B cell (primary cell): ENCODE measurements around the gene UNC5C. TPM values are rescaled to one million over a fixed set of nuclear protein-coding genes. Genes with fewer than 3 reads are reported as not detected.

Experiments
- ATAC-seq: fragments of 200-7000 bp; cut with Tn5 transposase; one replicate; pipeline ENCODE4 v1.10.0; 2021; ENCODE audit warnings: low read depth, mild to moderate bottlenecking, moderate number of reproducible peaks, moderate library complexity
- CTCF ChIA-PET: fragments of 350-600 bp; sonication (Branson Sonifier 250); formaldehyde crosslinking; loops from one replicate; lab custom pipeline; 2021; ENCODE audit warnings: antibody characterized with exemption, inconsistent platforms; lab: Charles Lee
- POLR2A ChIA-PET: fragments of 350-600 bp; sonication (Branson Sonifier 250); formaldehyde crosslinking; loops from one replicate; lab custom pipeline; 2021; ENCODE audit warnings: antibody characterized with exemption; lab: Charles Lee
- DNase-seq: peaks from one replicate; pipeline ENCODE4 v3.0.0; 2013
- H2AFZ ChIP-seq: 2 replicates; pipeline ENCODE4 v1.6.1; 2012; ENCODE audit warnings: mild to moderate bottlenecking, low read depth, low read length; ENCODE audit not compliant: insufficient read depth, poor library complexity, severe bottlenecking
- H3K27ac ChIP-seq, 2 donors: 1 replicate in 1 of 2; 2 replicates in 1 of 2; pipeline ENCODE4 v1.5.1; 2012 to 2013; ENCODE audit warnings: low read length in 2 of 2, mild to moderate bottlenecking in 2 of 2, moderate library complexity in 1 of 2
- H3K27me3 ChIP-seq, 4 experiments: fragments of 200-600 bp in 1 of 4; sonication (generic) in 1 of 4; replicated peaks in 1 of 4; 1 replicate in 2 of 4; 2 replicates in 2 of 4; pipeline versions ENCODE4 v1.6.1 to v1.7.0; 2013 to 2016; ENCODE audit warnings: low read length in 3 of 4, mild to moderate bottlenecking in 2 of 4, mixed read lengths in 1 of 4, moderate library complexity in 1 of 4; ENCODE audit not compliant: insufficient read depth in 4 of 4, control insufficient read depth in 3 of 4; ENCODE audit errors: control extremely low read depth in 1 of 4
- H3K36me3 ChIP-seq, 2 experiments: replicated peaks in 1 of 2; 1 replicate in 1 of 2; 2 replicates in 1 of 2; pipeline versions ENCODE4 v1.6.1 to v1.7.1; 2013; ENCODE audit warnings: low read length in 1 of 2; ENCODE audit not compliant: insufficient read depth in 2 of 2, control insufficient read depth in 1 of 2; ENCODE audit errors: control extremely low read depth in 1 of 2, extremely low read depth in 1 of 2
- H3K4me1 ChIP-seq, 2 donors: fragments of 200-600 bp in 1 of 2; sonication (generic) in 1 of 2; 1 replicate in 1 of 2; 2 replicates in 1 of 2; pipeline versions ENCODE4 v1.5.1 to v1.6.1; 2013 to 2017; ENCODE audit warnings: low read length in 2 of 2; ENCODE audit not compliant: control insufficient read depth in 2 of 2, insufficient read depth in 2 of 2
- H3K4me2 ChIP-seq: replicated peaks from 2 replicates; pipeline ENCODE3; 2012; ENCODE audit warnings: mild to moderate bottlenecking, low read depth, low read length; ENCODE audit not compliant: poor library complexity, severe bottlenecking
- H3K4me3 ChIP-seq, 5 experiments: fragments of 200-600 bp in 1 of 5; sonication (generic) in 1 of 5; 1 replicate in 3 of 5; 2 replicates in 2 of 5; pipeline versions ENCODE4 v1.5.1 to v1.7.0; 2011 to 2016; ENCODE audit warnings: low read length in 4 of 5, mild to moderate bottlenecking in 4 of 5, low read depth in 2 of 5, control low read depth in 1 of 5, moderate library complexity in 1 of 5; ENCODE audit not compliant: insufficient read depth in 1 of 5; ENCODE audit errors: control extremely low read depth in 1 of 5, extremely low read depth in 1 of 5
- H3K79me2 ChIP-seq: fragments of 200-600 bp; sonication (generic); one replicate; pipeline ENCODE4 v1.6.0; 2016; ENCODE audit warnings: low read length; ENCODE audit not compliant: control insufficient read depth, insufficient read depth
- H3K9ac ChIP-seq: fragments of 200-600 bp; sonication (generic); 2 replicates; pipeline ENCODE4 v1.6.1; 2017; ENCODE audit warnings: mild to moderate bottlenecking, low read length, moderate library complexity
- H3K9me3 ChIP-seq, 3 donors: one replicate each; pipeline versions ENCODE4 v1.6.1 to v1.7.1; 2013; ENCODE audit warnings: low read length in 2 of 3; ENCODE audit not compliant: control insufficient read depth in 2 of 3, insufficient read depth in 1 of 3; ENCODE audit errors: control extremely low read depth in 1 of 3
- H4K20me1 ChIP-seq: 2 replicates; pipeline ENCODE4 v1.6.0; 2012; ENCODE audit warnings: mild to moderate bottlenecking, low read length; ENCODE audit not compliant: insufficient read depth, control insufficient read depth, poor library complexity, severe bottlenecking
- H3K27ac Mint-ChIP-seq: one replicate; pipeline ENCODE4 v1.8.0; 2021; ENCODE audit warnings: mixed read lengths
- H3K27me3 Mint-ChIP-seq: one replicate; pipeline ENCODE4 v1.8.0; 2021; ENCODE audit warnings: mixed read lengths
- H3K4me1 Mint-ChIP-seq: one replicate; pipeline ENCODE4 v1.8.0; 2021; ENCODE audit warnings: mixed read lengths
- H3K4me3 Mint-ChIP-seq: one replicate; pipeline ENCODE4 v1.8.0; 2021; ENCODE audit warnings: mixed read lengths
- H3K9me3 Mint-ChIP-seq: one replicate; pipeline ENCODE4 v1.8.0; 2022; ENCODE audit warnings: mixed read lengths; ENCODE audit not compliant: insufficient read depth
- CTCF ChIP-seq: fragments of 200-600 bp; IDR thresholded peaks from one replicate; pipeline ENCODE4 v1.8.0; 2022; ENCODE audit warnings: antibody characterized with exemption, mild to moderate bottlenecking
- EZH2 ChIP-seq: IDR thresholded peaks from 2 replicates; pipeline ENCODE4 v1.6.1; 2012; ENCODE audit warnings: borderline replicate concordance, low read depth, mild to moderate bottlenecking, moderate library complexity, low read length; ENCODE audit not compliant: insufficient read depth, poor library complexity, severe bottlenecking
- WGBS: methylation state at CpG from one replicate; pipeline ENCODE4 v1.1.5; 2013; ENCODE audit warnings: missing lambda C conversion rate; ENCODE audit not compliant: insufficient coverage; 5-methylcytosine and 5-hydroxymethylcytosine counted together
- intact Hi-C: fragments of 100-400 bp; cut with micrococcal nuclease; formaldehyde crosslinking; loops from one replicate; pipeline ENCODE4 v1.10.0; 2022
- polyA plus RNA-seq: library from polyadenylated mRNA; depleted of rRNA; stranded (reverse); fragments of >200 nt; gene quantifications from 2 replicates; pipeline ENCODE4 v1.2.3, GENCODE V29; 2012
- total RNA-seq, 2 donors: library from RNA; stranded (reverse); fragments of 120-200 nt in 1 of 2; gene quantifications; 1 replicate in 1 of 2; 2 replicates in 1 of 2; pipeline versions ENCODE4 v1.2.3 to v1.2.4, GENCODE V29; 2013 to 2022

Gene UNC5C
- total and polyA plus RNA-seq, 2 donors (not counting 1 experiment from before 2014, with no cell fraction given), result not detected

- H2AFZ ChIP-seq, result no peak overlapping the region
- no peak overlapping the region for H3K27ac Mint-ChIP-seq
- H3K4me2 ChIP-seq, result no peak overlapping the region
- H3K4me3 ChIP-seq, result no peak overlapping the region
- H3K79me2 ChIP-seq, result no peaks in the 10 kb centered on the region
- no peaks in the 10 kb centered on the region for H3K9me3 ChIP-seq
- 91% methylated on average over 6 of the region's 8 CpGs for WGBS
- H3K9me3 Mint-ChIP-seq, result no peaks in the 10 kb centered on the region
- ChIA-PET POLR2A (no interaction called here), CTCF (no interaction called here)
- no peak overlapping the region for H3K27ac ChIP-seq
- H3K4me3 Mint-ChIP-seq, result no peak overlapping the region
- no peaks in the 10 kb centered on the region for H3K27me3 ChIP-seq
- DNase-seq (no peak), ATAC-seq (no peak)
- no peak overlapping the region for H3K9ac ChIP-seq
- H3K4me1 ChIP-seq, result no peaks in the 10 kb centered on the region
- TF ChIP-seq EZH2 (no peak), CTCF (no peak)
- no peaks in the 10 kb centered on the region for H4K20me1 ChIP-seq
- intact Hi-C loops, result no loop called here
- no peaks in the 10 kb centered on the region for H3K27me3 Mint-ChIP-seq
- H3K4me1 Mint-ChIP-seq, result no peaks in the 10 kb centered on the region
- H3K36me3 ChIP-seq, result no peaks in the 10 kb centered on the region
Observed at GRCh38 chr4:95462921-95463320, 85.9 kb downstream of the UNC5C start.

GRCh38 chr4:95457353-95457752 is 91.4 kb downstream of the UNC5C start:
- ChIA-PET POLR2A (no interaction called here), CTCF (no interaction called here)
- WGBS, result 100% methylated on average over 2 of the region's 4 CpGs

More at GRCh38 chr4:95457353-95457752, 91.4 kb downstream of the UNC5C start:
- H3K9me3 Mint-ChIP-seq, result no peaks in the 10 kb centered on the region
- TF ChIP-seq EZH2, result no peak
- no peak for TF ChIP-seq CTCF
- no peak overlapping the region for H3K4me3 Mint-ChIP-seq
- no peak overlapping the region for H3K9ac ChIP-seq
- no peak overlapping the region for H2AFZ ChIP-seq
- no peaks in the 10 kb centered on the region for H3K27me3 Mint-ChIP-seq
- H4K20me1 ChIP-seq, result no peaks in the 10 kb centered on the region
- H3K36me3 ChIP-seq, result no peaks in the 10 kb centered on the region
- H3K4me3 ChIP-seq, result no peak overlapping the region
- no peaks in the 10 kb centered on the region for H3K27me3 ChIP-seq
- intact Hi-C loops, result no loop called here
- H3K27ac Mint-ChIP-seq, result no peak overlapping the region
- DNase-seq (no peak), ATAC-seq (no peak)
- H3K9me3 ChIP-seq, result no peaks in the 10 kb centered on the region
- no peaks in the 10 kb centered on the region for H3K4me1 ChIP-seq
- H3K4me1 Mint-ChIP-seq, result no peaks in the 10 kb centered on the region
- H3K4me2 ChIP-seq, result no peak overlapping the region
- H3K27ac ChIP-seq, result no peak overlapping the region
- no peaks in the 10 kb centered on the region for H3K79me2 ChIP-seq
